ENCODE data around the gene KRT26.
A peak's percentile ranks its signal among the peaks of the same experiment; 100 is the strongest.
"Not testable (repeated sequence)": the region's sequence is repeated elsewhere in the genome, so short reads cannot be mapped to it uniquely, and the experiment has no call there.

Gene KRT26, protein sequence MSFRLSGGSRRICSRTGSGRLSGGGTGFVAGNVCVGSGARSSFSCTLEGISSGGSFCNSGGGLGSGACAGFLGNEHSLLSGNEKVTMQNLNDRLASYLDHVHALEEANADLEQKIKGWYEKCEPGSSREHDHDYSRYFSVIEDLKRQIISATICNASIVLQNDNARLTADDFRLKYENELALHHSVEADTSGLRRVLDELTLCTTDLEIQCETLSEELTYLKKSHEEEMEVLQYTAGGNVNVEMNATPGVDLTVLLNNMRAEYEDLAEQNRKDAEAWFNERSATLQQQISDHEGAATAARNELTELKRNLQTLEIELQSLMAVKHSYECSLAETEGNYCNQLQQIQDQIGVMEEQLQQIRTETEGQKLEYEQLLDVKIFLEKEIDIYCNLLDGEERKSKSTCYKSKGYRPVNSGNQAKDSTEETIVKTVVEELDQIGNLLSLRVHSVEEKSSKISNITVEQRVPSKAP

DNA sequence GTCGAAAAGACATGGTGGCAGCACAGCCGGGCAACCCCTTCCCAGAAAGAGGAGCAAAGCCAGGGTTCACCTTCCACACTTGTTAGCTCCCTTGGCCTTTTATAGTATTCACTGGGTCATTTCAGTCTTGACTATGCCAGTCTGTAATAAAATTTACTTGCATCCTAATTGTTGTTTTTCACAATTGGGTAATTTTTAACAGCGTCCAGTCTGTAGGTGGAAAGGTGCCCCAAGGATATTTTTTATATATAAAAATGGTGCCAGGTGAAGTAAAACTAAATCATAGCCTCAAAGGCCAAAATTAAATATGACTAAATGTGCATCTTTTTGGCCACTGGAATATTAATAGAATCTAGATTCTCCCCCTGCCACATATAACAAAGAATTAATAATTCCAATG, at the start of gene KRT26:
Gene KRT26 (minus strand): TSS at position 101 of the 400 bp plus-strand sequence. CDS start 88 bp downstream, at position 13.
- DNase-seq = no peak

- DNase-seq = no peak
These were observed 49.5 kb upstream of the KRT26 start for GRCh38 chr17:40821536-40821935.

- DNase-seq = no peak
These were observed 48.3 kb upstream of the KRT26 start for GRCh38 chr17:40820228-40820838.

DNA sequence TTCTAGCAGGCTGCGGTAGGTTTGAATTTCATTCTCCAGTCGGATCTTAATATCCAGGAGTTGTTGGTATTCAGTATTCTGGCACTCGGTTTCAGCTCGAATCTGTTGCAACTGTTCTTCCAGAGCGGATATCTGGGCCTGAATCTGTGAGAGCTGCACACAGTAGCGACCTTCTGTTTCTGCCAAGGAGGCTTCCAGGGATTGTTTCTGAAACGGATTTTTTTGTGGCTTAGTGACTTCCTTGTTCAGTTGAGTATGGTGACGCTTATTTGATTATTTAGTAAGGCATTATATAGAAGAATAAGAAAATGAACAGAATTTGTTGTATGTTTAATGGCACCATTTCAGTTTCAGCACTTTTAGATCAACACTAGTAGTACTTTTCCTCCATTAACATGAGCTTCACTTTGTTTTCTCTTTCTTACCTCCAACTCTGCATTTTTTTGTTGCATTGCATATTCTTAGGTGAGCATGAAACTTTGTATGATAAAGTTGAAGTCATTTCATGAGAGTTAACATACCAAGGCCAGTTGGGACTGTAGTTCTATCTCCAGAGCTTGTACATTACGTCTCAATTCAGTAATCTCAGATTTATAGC, 47.6 kb upstream of the KRT26 start:
- no peak for DNase-seq

DNA sequence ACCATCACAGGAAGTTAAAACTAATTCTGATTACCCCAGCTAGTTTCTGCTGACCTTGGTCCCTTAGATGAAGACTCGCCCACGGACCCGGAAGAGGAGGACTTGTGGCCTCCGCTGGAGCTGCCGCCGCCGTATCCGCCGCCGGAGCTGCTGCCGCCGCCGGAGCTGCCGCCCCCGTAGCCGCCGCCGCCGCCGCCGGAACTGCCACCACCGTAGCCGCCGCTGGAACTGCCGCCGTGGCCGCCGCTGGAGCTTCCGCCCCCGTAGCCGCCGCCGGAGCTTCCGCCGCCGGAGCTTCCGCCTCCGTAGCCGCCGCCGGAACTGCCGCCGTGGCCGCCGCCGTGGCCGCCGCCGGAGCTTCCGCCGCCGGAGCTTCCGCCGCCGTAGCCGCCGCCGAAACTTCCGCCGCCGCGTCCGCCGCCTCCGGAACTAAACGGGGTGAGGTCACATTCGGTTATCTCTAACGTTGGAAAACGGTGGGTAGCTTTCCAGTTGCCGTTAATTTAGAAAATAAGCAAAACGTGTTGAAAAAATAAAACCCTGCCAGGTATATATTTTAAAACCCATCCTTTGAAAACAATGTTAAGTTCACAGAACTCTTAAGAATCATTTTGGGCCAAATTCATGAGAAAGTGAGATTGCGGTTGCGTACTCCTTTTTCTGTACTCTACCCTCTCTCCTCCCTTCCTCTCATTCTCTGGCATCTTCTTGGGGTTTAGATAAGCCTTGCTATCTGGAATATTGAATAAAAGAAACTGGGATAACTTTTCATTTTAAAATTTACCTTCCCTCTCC, 46.9 kb upstream of the KRT26 start:
- peak; percentile 80 for DNase-seq

DNA sequence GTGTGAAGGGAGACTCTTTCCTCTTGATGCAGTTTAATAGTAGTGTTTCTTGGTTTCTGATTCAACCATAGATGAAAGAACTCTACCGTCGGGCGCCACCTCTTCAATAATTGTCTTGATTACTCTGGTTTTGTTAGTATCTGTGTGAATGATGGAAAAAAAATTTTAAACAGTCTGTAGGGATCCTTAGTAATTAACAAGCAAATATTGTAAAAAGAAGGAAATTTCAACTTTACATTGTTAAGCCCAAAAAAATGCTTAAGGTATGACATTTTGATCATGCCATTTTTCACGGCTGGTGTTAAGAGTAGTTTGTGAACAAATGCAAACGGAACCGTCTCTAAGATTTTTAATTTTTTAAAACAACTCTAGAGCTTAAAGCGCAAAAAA, 46.3 kb upstream of the KRT26 start:
- no peak for DNase-seq

GRCh38 chr17:40817103-40817682, 45.2 kb upstream of the KRT26 start:
- DNase-seq = no peak

- no peak for DNase-seq
These were observed 44.6 kb upstream of the KRT26 start for GRCh38 chr17:40816569-40816968.

- no peak for DNase-seq
These were observed 43.4 kb upstream of the KRT26 start for GRCh38 chr17:40815381-40815780.

DNA sequence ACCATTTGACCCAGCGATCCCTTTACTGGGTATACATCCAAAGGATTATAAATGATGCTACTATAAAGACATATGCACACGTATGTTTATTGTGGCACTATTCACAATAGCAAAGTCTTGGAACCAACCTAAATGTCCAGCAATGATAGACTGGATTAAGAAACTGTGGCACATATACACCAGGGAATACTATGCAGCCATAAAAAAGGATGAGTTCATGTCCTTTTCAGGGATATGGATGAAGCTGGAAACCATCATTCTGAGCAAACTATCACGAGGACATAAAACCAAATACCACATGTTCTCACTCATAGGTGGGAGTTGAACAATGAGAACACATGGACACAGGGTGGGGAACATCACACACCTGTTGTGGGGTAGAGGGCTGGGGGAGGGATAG, 42.7 kb upstream of the KRT26 start:
- DNase-seq = not testable (repeated sequence)

GRCh38 chr17:40813804-40814203, 41.8 kb upstream of the KRT26 start:
- no peak for DNase-seq

DNA sequence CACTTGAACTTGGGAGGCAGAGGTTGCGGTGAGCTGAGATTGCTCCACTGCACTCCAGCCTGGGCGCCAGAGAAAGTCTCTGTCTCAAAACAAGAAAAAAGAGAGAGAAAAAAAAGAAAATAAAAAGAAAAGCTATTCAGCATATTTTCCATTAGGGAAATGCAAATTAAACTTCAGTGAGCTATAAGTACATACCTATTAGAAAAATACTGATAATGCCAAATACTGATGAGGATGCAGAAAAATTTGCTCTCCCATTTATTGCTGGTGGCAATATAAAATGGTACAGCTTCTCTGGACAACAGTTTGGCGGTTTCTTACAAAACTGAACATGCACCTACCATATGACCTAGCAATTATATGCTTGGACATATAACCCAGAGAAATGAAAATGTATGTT, 40.6 kb upstream of the KRT26 start:
- no peak for DNase-seq

DNA sequence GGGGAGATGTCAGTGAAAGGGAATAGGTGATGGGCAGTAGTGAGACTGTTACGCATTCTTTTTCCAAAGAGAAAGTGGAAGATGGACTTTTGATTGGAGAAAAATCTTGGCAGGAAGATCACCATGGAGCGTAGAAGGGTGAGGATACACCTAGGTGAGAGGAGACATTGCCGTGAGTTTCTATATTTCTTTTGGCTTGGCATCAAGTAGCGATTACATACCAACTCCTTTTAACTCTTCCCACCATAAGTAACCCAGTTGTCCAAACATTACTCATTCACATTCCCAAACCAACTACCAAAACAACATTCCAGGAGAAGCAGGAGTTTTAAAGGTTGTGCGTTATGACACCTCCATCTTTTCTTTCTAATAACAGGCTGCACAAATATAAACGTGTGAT, 38.5 kb upstream of the KRT26 start:
- DNase-seq = no peak

- DNase-seq = no peak
These were observed 37.9 kb upstream of the KRT26 start for GRCh38 chr17:40809721-40810421.

- DNase-seq = no peak
These were observed 34.1 kb upstream of the KRT26 start for GRCh38 chr17:40806131-40806530.

GRCh38 chr17:40803617-40804082, 31.6 kb upstream of the KRT26 start:
- DNase-seq = peak; percentile 23

GRCh38 chr17:40801157-40801556, 29.2 kb upstream of the KRT26 start:
- DNase-seq = no peak

DNA sequence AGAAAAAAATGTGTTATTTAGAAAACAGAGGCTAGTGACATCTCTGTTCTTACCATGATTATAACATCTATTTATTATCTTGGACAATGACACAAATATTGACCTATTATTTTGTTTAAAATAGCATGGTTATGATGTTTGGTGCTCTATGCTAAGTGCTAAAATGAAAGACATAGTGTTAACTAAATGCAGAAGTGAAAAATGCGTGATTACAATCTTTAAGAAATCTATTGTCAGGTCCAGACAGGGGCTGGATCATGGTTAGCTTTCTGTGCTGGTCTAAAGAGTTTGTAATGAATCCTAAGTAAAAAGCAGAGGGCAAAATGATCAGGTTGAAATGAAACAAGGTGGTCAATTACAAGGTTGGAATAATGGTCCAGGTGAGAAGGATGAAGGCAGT, 28.4 kb upstream of the KRT26 start:
- no peak for DNase-seq

DNA sequence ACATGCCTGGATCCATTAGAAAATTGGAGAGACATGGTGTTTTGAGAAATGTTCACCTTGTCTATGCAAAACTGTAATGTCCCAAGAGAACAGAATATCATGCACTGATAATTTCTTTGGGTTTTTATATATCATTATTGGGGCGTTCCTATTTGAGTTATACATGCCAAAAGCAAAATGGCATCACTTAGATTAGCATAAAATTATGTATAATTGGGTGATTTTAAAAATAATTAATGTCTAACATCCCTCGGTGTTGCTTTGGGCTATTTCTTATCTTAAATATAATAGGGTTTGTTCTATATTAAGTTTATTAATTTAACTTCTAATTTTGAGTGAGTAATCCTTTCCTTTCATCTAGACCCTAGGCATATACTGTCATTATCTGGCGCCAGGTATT, 27.9 kb upstream of the KRT26 start, which contains the start of gene KRT28:
Gene KRT28 (minus strand): TSS at position 101 of the 400 bp plus-strand sequence. CDS start 66 bp downstream, at position 35.
- DNase-seq = no peak

DNA sequence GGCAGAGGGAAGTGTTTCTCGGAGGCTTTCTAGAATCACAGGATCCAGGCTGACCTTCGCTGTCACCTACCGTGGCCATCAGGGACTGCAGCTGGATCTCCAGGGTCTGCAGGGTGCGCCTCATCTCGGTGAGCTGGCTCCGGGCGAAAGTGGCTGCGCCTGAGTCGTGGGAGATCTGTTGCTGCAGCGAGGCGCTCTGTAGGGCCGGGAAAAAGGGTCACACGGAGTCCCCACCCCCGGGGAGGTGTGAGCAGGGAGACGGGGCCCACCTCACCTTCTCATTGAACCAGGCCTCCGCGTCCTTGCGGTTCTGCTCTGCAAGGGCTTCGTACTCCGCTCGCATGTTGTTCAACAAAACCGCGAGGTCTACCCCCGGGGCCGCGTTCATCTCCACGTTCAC, 24.8 kb upstream of the KRT26 start:
- no peak for DNase-seq

GRCh38 chr17:40795019-40795667, 23.1 kb upstream of the KRT26 start:
- DNase-seq = no peak
